WTC11 (cell line): ENCODE results near the gene SH3TC1. TPM values are rescaled to one million over a fixed set of nuclear protein-coding genes. Genes with fewer than 3 reads are reported as not detected.

Experiments used
- ATAC-seq: fragments of 200-7000 bp; cut with Tn5 transposase; 2 replicates; pipeline ENCODE4 v1.10.0; 2021; ENCODE audit warnings: mild to moderate bottlenecking, moderate library complexity
- CTCF ChIA-PET: fragments of 300-600 bp; sonication (Branson Sonifier 250); formaldehyde crosslinking; loops from one replicate; lab custom pipeline; 2021; ENCODE audit warnings: antibody characterized with exemption; lab: Charles Lee
- POLR2A ChIA-PET: fragments of 350-600 bp; sonication (Branson Sonifier 250); formaldehyde crosslinking; loops from one replicate; lab custom pipeline; 2021; ENCODE audit warnings: antibody characterized with exemption; lab: Charles Lee
- DNase-seq: peaks from one replicate; pipeline ENCODE4 v3.0.0; 2021; ENCODE audit warnings: low spot score
- H3K27ac Mint-ChIP-seq: 2 replicates; pipeline ENCODE4 v1.8.0; 2021; ENCODE audit warnings: mixed read lengths
- H3K27me3 Mint-ChIP-seq: 2 replicates; pipeline ENCODE4 v1.8.0; 2021; ENCODE audit warnings: low read depth, mild to moderate bottlenecking, moderate library complexity, mixed read lengths
- H3K36me3 Mint-ChIP-seq: 2 replicates; pipeline ENCODE4 v1.8.0; 2021; ENCODE audit warnings: mixed read lengths
- H3K4me1 Mint-ChIP-seq: 2 replicates; pipeline ENCODE4 v1.8.0; 2022; ENCODE audit warnings: mixed read lengths
- H3K4me3 Mint-ChIP-seq: 2 replicates; pipeline ENCODE4 v1.8.0; 2021; ENCODE audit warnings: mild to moderate bottlenecking, moderate library complexity, mixed read lengths
- H3K9me3 Mint-ChIP-seq: 2 replicates; pipeline ENCODE4 v1.8.0; 2021; ENCODE audit warnings: mixed read lengths
- ATF1 ChIP-seq: sonication (generic); formaldehyde crosslinking; IDR thresholded peaks from 2 replicates; pipeline ENCODE4 v1.8.1; 2023; ENCODE audit warnings: mild to moderate bottlenecking, moderate library complexity, missing genetic modification reagents
- ESRRA ChIP-seq: sonication (generic); formaldehyde crosslinking; IDR thresholded peaks from 2 replicates; pipeline ENCODE4 v1.8.1; 2022; ENCODE audit warnings: mild to moderate bottlenecking, missing genetic modification reagents, borderline replicate concordance
- HMGA2 ChIP-seq: fragments of 250-450 bp; sonication (Bioruptor Pico); IDR thresholded peaks from 2 replicates; pipeline ENCODE4 v1.4.0; 2021; ENCODE audit warnings: mild to moderate bottlenecking, moderate library complexity
- NFE2L1 ChIP-seq: sonication (generic); formaldehyde crosslinking; IDR thresholded peaks from 2 replicates; pipeline ENCODE4 v1.8.1; 2023; ENCODE audit warnings: missing genetic modification reagents
- SMAD3 ChIP-seq: sonication (generic); formaldehyde crosslinking; IDR thresholded peaks from 2 replicates; pipeline ENCODE4 v1.8.0; 2022; ENCODE audit warnings: missing genetic modification reagents, mild to moderate bottlenecking, borderline replicate concordance
- TP53 ChIP-seq: sonication (generic); formaldehyde crosslinking; IDR thresholded peaks from 2 replicates; pipeline ENCODE4 v1.8.1; 2023; ENCODE audit warnings: mild to moderate bottlenecking, missing genetic modification reagents
- ZNF232 ChIP-seq: sonication (generic); formaldehyde crosslinking; IDR thresholded peaks from 2 replicates; pipeline ENCODE4 v1.8.0; 2022; ENCODE audit warnings: mild to moderate bottlenecking, missing genetic modification reagents
- ZNF423 ChIP-seq: fragments of 250-450 bp; sonication (Bioruptor Pico); IDR thresholded peaks from 2 replicates; pipeline ENCODE4 v2.1.2; 2022; ENCODE audit warnings: mild to moderate bottlenecking, moderate library complexity
- total RNA-seq: library from RNA; stranded (reverse); gene quantifications from 3 replicates; pipeline ENCODE4 v1.2.3, GENCODE V29; 2021
- TF ChIP-seq, protein P1 (sequence below): sonication (generic); formaldehyde crosslinking; IDR thresholded peaks from 2 replicates; pipeline ENCODE4 v1.8.1; 2022; ENCODE audit warnings: low read depth, missing genetic modification reagents, borderline replicate concordance
- TF ChIP-seq, protein P2 (sequence below): sonication (generic); formaldehyde crosslinking; IDR thresholded peaks from 2 replicates; pipeline ENCODE4 v1.8.0; 2022; ENCODE audit warnings: missing genetic modification reagents
- TF ChIP-seq, protein P3 (sequence below): sonication (generic); formaldehyde crosslinking; IDR thresholded peaks from 2 replicates; pipeline ENCODE4 v1.8.1; 2023; ENCODE audit warnings: mild to moderate bottlenecking, missing genetic modification reagents
- TF ChIP-seq, protein P4 (sequence below): fragments of 250-450 bp; sonication (Bioruptor Pico); IDR thresholded peaks from 2 replicates; pipeline ENCODE4 v2.1.2; 2022; ENCODE audit warnings: mild to moderate bottlenecking, moderate library complexity
- TF ChIP-seq, protein P5 (sequence below): sonication (generic); formaldehyde crosslinking; conservative IDR thresholded peaks from 2 replicates; pipeline ENCODE4 v1.8.1; 2023; ENCODE audit warnings: mild to moderate bottlenecking, low read depth, missing genetic modification reagents, moderate library complexity

The SH3TC1 gene
- total RNA-seq, 1 experiment from 2014 or later: 0.42 TPM

DNA sequence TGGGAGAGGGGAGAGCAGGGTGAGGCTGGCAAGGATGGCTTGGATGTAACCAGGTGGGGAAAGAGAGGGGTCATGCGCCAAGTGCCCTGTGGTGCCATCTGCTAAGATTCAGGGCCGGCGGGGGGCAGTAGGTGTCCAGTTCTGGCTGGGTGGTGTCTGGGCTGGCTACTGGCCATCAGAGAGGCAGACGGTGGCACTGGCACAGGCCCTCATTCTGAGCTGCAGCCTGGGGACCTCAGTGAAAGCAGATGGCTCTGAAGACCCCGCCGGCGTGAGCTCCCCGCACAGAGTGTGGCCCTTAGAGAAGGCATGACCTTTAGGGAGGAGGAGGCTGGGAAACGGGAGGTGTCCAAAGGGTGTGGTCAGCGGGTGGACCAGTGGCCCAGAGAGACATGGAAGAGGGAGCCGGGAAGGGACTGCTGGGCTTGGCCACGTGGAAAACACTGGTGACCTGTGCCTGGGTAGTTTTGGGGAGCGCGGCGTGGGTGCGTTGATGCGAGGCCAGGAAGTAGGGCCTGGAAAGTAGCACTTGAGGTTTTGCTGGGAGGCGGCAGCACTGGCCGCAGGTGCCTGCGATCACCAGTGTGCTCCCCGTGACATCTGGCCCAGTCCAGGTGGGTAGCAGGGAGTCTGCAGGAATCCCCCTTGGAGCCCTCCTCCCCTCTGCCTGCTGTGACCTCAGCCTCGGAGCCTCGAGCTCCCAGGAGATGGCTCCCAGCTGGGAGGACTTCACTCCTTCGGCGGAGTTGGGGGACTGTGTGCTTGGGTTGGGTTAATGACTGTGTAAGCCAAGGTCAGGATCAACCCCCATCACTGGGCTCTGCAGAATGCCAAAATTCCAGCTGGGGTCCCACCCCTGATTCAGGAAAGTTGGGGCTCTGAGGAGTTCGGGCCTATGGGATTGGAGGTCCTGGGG is 9.3 kb upstream of the SH3TC1 start (continued):
- TF ChIP-seq, protein P1, sequence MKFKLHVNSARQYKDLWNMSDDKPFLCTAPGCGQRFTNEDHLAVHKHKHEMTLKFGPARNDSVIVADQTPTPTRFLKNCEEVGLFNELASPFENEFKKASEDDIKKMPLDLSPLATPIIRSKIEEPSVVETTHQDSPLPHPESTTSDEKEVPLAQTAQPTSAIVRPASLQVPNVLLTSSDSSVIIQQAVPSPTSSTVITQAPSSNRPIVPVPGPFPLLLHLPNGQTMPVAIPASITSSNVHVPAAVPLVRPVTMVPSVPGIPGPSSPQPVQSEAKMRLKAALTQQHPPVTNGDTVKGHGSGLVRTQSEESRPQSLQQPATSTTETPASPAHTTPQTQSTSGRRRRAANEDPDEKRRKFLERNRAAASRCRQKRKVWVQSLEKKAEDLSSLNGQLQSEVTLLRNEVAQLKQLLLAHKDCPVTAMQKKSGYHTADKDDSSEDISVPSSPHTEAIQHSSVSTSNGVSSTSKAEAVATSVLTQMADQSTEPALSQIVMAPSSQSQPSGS (CRISPR knock-in tag): no peak
- TF ChIP-seq HMGA2 (CRISPR knock-in tag): no peak
- TF ChIP-seq, protein P2, sequence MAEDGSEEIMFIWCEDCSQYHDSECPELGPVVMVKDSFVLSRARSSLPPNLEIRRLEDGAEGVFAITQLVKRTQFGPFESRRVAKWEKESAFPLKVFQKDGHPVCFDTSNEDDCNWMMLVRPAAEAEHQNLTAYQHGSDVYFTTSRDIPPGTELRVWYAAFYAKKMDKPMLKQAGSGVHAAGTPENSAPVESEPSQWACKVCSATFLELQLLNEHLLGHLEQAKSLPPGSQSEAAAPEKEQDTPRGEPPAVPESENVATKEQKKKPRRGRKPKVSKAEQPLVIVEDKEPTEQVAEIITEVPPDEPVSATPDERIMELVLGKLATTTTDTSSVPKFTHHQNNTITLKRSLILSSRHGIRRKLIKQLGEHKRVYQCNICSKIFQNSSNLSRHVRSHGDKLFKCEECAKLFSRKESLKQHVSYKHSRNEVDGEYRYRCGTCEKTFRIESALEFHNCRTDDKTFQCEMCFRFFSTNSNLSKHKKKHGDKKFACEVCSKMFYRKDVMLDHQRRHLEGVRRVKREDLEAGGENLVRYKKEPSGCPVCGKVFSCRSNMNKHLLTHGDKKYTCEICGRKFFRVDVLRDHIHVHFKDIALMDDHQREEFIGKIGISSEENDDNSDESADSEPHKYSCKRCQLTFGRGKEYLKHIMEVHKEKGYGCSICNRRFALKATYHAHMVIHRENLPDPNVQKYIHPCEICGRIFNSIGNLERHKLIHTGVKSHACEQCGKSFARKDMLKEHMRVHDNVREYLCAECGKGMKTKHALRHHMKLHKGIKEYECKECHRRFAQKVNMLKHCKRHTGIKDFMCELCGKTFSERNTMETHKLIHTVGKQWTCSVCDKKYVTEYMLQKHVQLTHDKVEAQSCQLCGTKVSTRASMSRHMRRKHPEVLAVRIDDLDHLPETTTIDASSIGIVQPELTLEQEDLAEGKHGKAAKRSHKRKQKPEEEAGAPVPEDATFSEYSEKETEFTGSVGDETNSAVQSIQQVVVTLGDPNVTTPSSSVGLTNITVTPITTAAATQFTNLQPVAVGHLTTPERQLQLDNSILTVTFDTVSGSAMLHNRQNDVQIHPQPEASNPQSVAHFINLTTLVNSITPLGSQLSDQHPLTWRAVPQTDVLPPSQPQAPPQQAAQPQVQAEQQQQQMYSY (CRISPR knock-in tag): no peak
- TF ChIP-seq ZNF423 (CRISPR knock-in tag): no peak
- TF ChIP-seq, protein P3, sequence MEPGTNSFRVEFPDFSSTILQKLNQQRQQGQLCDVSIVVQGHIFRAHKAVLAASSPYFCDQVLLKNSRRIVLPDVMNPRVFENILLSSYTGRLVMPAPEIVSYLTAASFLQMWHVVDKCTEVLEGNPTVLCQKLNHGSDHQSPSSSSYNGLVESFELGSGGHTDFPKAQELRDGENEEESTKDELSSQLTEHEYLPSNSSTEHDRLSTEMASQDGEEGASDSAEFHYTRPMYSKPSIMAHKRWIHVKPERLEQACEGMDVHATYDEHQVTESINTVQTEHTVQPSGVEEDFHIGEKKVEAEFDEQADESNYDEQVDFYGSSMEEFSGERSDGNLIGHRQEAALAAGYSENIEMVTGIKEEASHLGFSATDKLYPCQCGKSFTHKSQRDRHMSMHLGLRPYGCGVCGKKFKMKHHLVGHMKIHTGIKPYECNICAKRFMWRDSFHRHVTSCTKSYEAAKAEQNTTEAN: no peak
- TF ChIP-seq TP53 (CRISPR knock-in tag): no peak

DNA sequence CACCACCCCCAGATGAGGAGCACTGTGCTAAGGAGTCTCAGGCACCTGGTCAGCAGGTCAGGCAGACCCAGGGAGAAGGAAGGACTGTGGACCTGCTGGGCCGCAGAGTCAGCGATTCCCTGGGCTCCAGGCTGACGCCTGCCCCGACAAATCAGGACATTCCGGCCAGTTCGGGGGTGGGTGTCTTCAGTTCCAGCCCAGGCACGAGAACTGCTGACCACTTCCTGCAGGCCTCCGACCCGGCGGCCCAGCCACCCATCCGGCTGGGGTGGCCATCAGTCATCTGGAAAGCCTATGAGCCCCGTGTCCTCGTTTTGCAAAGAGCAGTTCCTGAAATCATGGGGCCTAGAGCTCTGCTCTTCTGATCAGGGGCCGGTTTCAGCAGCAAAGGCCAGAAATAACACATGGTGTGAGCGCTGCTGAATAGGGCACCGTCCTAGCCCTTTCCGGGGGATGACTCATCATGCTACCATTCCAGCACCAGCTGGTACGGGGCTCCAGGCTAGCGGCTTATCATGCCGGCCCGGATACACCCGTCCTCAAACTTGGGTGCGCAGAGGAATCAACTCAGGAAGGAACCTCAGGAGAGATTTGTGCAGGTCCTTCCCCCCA is 7.8 kb upstream of the SH3TC1 start:
- Mint-ChIP-seq H3K4me3 (no peak overlapping the region), H3K4me1 (peaks cover 3% of the 10 kb centered on the region; the same call in 1 of the 2 replicates), H3K36me3 (no peaks in the 10 kb centered on the region), H3K27ac (no peak overlapping the region; the same call in 1 of the 2 replicates), H3K27me3 (no peaks in the 10 kb centered on the region), H3K9me3 (no peaks in the 10 kb centered on the region)
- ATAC-seq: no peak
- no peak for DNase-seq
- ChIA-PET POLR2A (no interaction called here), CTCF (interaction anchor here (0.7 to 6.8 kb wide), 2 partner anchors 10 to 15 kb away, joined by 3 to 43 read pairs; no protein-coding TSS in a partner anchor)
- TF ChIP-seq ATF1 (CRISPR knock-in tag): no peak
- no peak for TF ChIP-seq SMAD3 (CRISPR knock-in tag)
- no peak for TF ChIP-seq ZNF232
- no peak for TF ChIP-seq NFE2L1 (CRISPR knock-in tag)
- TF ChIP-seq, protein P4, sequence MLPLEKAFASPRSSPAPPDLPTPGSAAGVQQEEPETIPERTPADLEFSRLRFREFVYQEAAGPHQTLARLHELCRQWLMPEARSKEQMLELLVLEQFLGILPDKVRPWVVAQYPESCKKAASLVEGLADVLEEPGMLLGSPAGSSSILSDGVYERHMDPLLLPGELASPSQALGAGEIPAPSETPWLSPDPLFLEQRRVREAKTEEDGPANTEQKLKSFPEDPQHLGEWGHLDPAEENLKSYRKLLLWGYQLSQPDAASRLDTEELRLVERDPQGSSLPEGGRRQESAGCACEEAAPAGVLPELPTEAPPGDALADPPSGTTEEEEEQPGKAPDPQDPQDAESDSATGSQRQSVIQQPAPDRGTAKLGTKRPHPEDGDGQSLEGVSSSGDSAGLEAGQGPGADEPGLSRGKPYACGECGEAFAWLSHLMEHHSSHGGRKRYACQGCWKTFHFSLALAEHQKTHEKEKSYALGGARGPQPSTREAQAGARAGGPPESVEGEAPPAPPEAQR (CRISPR knock-in tag): no peak
- TF ChIP-seq, protein P5, sequence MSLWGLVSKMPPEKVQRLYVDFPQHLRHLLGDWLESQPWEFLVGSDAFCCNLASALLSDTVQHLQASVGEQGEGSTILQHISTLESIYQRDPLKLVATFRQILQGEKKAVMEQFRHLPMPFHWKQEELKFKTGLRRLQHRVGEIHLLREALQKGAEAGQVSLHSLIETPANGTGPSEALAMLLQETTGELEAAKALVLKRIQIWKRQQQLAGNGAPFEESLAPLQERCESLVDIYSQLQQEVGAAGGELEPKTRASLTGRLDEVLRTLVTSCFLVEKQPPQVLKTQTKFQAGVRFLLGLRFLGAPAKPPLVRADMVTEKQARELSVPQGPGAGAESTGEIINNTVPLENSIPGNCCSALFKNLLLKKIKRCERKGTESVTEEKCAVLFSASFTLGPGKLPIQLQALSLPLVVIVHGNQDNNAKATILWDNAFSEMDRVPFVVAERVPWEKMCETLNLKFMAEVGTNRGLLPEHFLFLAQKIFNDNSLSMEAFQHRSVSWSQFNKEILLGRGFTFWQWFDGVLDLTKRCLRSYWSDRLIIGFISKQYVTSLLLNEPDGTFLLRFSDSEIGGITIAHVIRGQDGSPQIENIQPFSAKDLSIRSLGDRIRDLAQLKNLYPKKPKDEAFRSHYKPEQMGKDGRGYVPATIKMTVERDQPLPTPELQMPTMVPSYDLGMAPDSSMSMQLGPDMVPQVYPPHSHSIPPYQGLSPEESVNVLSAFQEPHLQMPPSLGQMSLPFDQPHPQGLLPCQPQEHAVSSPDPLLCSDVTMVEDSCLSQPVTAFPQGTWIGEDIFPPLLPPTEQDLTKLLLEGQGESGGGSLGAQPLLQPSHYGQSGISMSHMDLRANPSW (CRISPR knock-in tag): no peak
- TF ChIP-seq ESRRA: no peak
